ENCODE data around the gene PCDHGB3. TPM values are rescaled to one million over a fixed set of nuclear protein-coding genes. Genes with fewer than 3 reads are reported as not detected.

The PCDHGB3 gene
- total RNA-seq, 4 donors from 2014 or later = 3.0 to 7.9 (median 4.8) TPM

DNA sequence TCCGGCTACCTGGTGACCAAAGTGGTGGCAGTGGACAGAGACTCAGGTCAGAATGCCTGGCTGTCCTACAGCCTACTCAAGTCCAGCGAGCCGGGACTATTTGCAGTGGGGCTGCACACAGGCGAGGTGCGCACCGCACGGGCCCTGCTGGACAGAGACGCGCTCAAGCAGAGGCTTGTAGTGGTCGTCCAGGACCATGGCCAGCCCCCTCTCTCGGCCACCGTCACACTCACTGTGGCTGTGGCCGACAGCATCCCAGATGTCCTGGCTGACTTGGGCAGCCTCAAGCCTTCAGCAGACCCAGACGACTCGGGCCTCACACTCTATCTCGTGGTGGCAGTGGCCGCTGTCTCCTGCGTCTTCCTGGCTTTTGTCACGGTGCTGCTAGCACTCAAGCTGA, 13.1 kb upstream of the PCDHGB3 start:
- H3K4me3 ChIP-seq (ENCODE audit: low read depth, poor library complexity, severe bottlenecking) = no peak overlapping the region
- DNase-seq (ENCODE audit: low spot score in 2 of 2) = no peak
- intact Hi-C loops (cut with DNase I; ENCODE audit: low total_unique reads) = no loop called here
- no peak for TF ChIP-seq POLR2A (IDR thresholded peaks at IDR 0.05)
- TF ChIP-seq, protein P1, sequence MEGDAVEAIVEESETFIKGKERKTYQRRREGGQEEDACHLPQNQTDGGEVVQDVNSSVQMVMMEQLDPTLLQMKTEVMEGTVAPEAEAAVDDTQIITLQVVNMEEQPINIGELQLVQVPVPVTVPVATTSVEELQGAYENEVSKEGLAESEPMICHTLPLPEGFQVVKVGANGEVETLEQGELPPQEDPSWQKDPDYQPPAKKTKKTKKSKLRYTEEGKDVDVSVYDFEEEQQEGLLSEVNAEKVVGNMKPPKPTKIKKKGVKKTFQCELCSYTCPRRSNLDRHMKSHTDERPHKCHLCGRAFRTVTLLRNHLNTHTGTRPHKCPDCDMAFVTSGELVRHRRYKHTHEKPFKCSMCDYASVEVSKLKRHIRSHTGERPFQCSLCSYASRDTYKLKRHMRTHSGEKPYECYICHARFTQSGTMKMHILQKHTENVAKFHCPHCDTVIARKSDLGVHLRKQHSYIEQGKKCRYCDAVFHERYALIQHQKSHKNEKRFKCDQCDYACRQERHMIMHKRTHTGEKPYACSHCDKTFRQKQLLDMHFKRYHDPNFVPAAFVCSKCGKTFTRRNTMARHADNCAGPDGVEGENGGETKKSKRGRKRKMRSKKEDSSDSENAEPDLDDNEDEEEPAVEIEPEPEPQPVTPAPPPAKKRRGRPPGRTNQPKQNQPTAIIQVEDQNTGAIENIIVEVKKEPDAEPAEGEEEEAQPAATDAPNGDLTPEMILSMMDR (IDR thresholded peaks at IDR 0.05) = no peak
- WGBS, 2 donors = 40 to 49% methylated on average over 11 to 15 of the region's 19 CpGs

DNA sequence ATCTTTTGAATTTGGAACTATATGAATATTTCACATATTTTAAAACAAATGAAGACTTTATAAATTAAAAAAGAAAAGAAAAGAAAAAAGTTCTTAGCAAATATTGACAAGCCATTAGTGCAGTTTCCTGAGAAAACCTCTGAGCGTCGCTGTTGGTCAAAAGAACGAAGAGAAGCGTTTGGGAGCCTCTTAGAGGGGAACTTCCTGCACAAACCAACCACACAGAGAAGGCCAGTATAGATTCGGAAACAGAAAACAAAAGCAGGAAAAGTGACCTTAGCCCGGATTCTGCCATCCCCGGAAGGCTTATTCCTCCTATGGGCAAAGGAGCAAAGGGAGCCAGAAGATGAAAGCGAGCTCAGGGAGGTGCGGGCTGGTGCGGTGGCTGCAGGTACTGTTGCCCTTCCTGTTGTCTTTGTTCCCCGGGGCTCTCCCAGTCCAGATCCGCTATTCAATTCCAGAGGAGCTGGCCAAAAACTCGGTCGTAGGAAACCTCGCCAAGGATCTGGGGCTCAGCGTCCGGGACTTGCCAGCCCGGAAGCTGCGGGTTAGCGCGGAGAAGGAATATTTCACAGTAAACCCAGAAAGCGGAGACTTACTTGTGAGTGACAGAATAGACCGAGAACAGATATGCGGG, 10.1 kb upstream of the PCDHGB3 start, which contains the start of gene PCDHGB2:
TSS of gene PCDHGB2 (plus strand) at position 205 of the 637 bp plus-strand sequence. CDS start at position 347, 142 bp downstream.
- no peak for DNase-seq (ENCODE audit: low spot score in 2 of 2)
- TF ChIP-seq, protein P1 (IDR thresholded peaks at IDR 0.05) = no peak
- TF ChIP-seq POLR2A (IDR thresholded peaks at IDR 0.05) = no peak
- no peak within 1 kb of the TSS for H3K4me3 ChIP-seq (ENCODE audit: low read depth, poor library complexity, severe bottlenecking)
- intact Hi-C loops (cut with DNase I; ENCODE audit: low total_unique reads) = no loop called here
- 19 to 22% methylated on average over 24 of the region's 24 CpGs for WGBS, 2 donors

DNA sequence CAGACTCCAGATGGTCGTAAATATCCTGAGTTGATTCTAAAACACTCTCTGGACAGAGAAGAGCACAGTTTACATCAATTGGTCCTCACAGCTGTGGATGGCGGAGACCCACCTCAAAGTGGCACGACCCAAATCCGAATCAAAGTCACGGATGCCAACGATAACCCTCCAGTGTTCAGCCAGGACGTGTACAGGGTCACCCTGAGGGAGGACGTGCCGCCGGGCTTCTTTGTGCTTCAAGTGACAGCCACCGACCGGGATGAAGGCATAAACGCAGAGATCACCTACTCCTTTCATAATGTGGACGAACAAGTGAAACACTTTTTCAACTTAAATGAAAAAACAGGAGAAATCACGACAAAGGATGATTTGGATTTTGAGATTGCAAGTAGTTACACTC, 9.4 kb upstream of the PCDHGB3 start:
- intact Hi-C loops (cut with DNase I; ENCODE audit: low total_unique reads) = no loop called here
- TF ChIP-seq POLR2A (IDR thresholded peaks at IDR 0.05) = no peak
- TF ChIP-seq, protein P1 (IDR thresholded peaks at IDR 0.05) = no peak
- no peak overlapping the region for H3K4me3 ChIP-seq (ENCODE audit: low read depth, poor library complexity, severe bottlenecking)
- WGBS, 2 donors = 31 to 44% methylated on average over 15 of the region's 15 CpGs
- no peak for DNase-seq (ENCODE audit: low spot score in 2 of 2)

DNA sequence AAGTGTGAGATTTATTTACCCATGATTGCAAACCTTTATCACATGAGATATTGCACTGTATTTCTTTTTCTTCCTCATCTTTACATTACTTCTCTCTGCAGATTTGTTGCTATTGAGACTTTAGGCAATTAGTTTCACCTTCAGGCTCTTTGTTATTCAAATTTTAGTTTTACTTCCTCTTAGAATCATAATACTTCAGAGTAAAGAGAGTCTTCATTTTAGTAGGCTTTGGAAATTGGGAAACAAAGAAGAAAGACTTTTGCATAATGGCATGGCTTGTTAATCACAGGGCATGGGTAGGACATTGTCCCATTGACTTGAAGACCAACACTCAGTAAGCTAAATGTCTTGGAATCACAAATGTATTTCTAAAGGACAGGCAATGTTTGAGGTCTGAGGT, 7.3 kb upstream of the PCDHGB3 start:
- intact Hi-C loops (cut with DNase I; ENCODE audit: low total_unique reads) = no loop called here
- DNase-seq (ENCODE audit: low spot score in 2 of 2) = no peak
- TF ChIP-seq POLR2A (IDR thresholded peaks at IDR 0.05) = no peak
- TF ChIP-seq, protein P1 (IDR thresholded peaks at IDR 0.05) = no peak
- H3K4me3 ChIP-seq (ENCODE audit: low read depth, poor library complexity, severe bottlenecking) = no peak overlapping the region

DNA sequence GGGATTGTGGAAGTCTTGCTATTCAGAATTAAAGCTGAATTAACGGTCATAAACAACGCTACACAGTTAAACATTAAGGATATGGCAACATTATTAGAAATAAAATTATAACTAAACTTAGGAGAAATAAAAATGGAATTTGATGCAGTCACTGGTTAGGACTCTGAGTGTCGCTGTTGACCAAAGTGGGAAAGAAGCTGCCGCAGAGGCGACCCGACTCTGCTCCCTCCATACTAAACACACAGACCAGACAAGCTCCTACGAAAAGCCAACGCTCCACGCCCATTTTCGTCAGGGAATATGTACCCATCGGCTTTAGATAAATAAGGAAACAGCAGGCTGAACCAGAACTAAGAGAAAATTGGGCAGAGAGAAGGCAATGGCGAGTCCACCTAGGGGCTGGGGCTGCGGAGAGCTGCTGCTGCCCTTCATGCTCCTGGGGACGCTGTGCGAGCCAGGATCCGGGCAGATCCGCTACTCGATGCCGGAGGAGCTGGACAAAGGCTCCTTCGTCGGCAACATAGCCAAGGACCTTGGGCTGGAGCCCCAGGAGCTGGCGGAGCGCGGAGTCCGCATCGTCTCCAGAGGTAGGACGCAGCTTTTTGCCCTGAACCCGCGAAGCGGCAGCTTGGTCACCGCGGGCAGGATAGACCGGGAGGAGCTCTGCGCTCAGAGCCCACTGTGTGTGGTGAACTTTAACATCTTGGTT, 5.9 kb upstream of the PCDHGB3 start, which contains the start of gene PCDHGA5:
TSS of gene PCDHGA5 (plus strand) at position 211 of the 709 bp plus-strand sequence. CDS start at position 380, 169 bp downstream.
- 14 to 17% methylated on average over 28 to 34 of the region's 34 CpGs for WGBS, 2 donors
- peak in 1 of 2 donors; percentile 74 for DNase-seq (ENCODE audit: low spot score in 2 of 2)
- no peak for TF ChIP-seq POLR2A (IDR thresholded peaks at IDR 0.05)
- TF ChIP-seq, protein P1 (IDR thresholded peaks at IDR 0.05) = no peak
- intact Hi-C loops (cut with DNase I; ENCODE audit: low total_unique reads) = no loop called here
- H3K4me3 ChIP-seq (ENCODE audit: low read depth, poor library complexity, severe bottlenecking) = no peak within 1 kb of the TSS

Measured in lower leg skin (tissue), 4 donors.